HG03045 (cell line): ENCODE results near the gene ALX4.

ENCODE experiments used
- ATAC-seq: cut with Tn5 transposase; IDR thresholded peaks from one replicate; pipeline ENCODE4 v1.9.1; 2021; ENCODE audit warnings: mild to moderate bottlenecking, moderate library complexity; ENCODE audit not compliant: unreplicated experiment

Gene ALX4

DNA sequence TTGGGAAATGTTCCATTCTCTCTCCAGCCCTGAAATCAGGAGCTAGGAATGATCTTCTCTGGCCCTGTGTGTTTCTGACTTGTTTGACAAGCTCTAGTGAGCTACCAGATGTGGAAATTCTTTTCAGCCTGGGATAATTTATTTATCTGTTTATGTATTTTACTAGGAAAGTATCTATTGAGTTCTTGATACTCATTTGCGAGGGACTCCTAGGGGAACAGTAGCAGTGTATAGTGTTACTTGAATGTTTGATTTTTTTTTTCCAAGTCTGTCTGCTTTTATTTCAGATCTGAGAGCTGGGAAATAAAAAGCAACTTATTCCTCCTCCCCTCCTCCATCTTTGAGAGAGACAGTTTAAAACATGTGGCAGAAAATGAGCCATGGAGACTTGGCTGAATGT is 92.5 kb downstream of the ALX4 start:
- ATAC-seq, result no peak

DNA sequence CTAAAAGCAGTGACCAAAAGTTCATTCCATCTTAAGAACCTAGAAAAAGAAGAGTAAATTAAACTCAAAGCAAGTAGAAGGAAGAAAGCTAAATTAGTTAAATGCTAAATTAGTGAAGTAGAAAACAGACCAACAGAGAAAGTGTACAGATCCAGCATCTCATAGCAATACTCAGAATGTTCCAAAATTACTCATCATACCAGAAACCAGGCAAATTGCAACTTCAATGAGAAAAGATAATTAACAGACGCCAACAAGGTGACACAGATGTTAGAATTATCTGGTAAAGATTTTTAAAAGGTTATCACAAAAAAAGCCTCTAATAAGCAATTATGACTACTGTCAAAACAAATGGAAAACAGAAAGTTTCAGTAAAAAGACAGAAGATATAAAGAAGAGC is 96.8 kb downstream of the ALX4 start:
- ATAC-seq, result no peak

DNA sequence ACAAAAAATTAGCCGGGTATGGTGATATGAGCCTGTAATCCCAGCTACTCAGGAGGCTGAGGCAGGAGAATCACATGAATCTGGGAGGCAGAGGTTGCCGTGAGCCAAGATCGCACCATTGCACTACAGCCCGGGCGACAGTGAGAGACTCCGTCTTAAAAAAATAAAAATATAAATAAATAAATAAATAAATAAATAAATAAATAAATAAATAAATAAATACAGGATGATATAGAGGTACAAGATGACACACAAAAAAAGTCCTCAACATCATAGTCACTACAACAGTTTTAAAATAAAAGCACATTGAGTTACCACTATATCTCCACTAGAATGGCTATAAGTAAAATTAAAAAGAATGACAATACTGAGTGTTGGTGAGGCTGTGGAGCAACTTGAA is 97.8 kb downstream of the ALX4 start:
- ATAC-seq, result no peak
